Stimulated activated naive CD4-positive, alpha-beta T cell (primary cell): ENCODE data around the gene TUBA1B.
"Not testable (repeated sequence)": the region's sequence is repeated elsewhere in the genome, so short reads cannot be mapped to it uniquely, and the experiment has no call there.

Experiments used
- DNase-seq, 6 experiments: peaks; one replicate each; lab custom pipeline; 2025; lab: John Stamatoyannopoulos, UW

TUBA1B gene

GRCh38 chr12:49131051-49131893 is at the start of gene TUBA1B:
TUBA1B (minus strand) TSS chr12:49131395; CDS start chr12:49131300, 95 bp downstream.
- peak; percentile 82 to 90 (median 87) for DNase-seq

DNA sequence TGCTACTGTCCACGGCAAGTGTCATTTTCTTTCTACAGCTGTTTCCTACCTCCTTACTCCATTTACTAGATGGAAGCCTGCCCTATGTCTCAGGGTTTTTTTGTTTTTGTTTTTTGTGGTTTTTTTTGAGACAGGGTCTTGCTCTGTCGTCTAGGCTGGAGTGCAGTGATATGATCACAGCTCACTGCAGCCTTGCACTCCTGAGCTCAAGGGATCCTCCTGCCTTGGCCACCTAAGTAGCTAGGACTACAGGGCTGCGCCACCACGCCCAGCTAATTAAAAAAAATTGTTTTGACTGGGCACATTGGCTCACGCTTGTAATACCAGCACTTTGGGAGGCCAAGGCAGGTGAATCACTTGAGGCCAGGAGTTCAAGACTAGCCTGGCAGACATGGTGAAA is 43.0 kb upstream of the TUBA1B start:
- no peak for DNase-seq

- DNase-seq = no peak
These were observed 39.7 kb upstream of the TUBA1B start for GRCh38 chr12:49170924-49171323.

- no peak for DNase-seq
These were observed 33.9 kb upstream of the TUBA1B start for GRCh38 chr12:49165114-49165513.

DNA sequence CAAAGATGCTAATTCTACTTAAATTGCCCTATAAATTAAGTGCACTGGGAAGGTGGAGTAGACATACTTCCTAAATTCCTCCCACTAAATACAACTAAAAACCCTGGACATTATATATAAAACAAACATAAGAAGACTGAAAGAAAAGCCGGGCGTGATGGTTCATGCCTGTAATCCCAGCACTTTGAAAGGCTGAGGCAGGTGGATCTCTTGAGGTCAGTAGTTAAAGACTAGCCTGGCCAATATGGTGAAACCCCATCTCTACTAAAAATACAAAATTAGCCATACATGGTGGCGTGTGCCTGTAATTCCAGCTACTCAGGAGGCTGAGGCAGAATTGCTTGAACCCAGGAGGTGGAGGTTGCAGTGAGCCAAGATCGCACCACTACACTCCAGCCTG is 30.7 kb upstream of the TUBA1B start:
- DNase-seq = not testable (repeated sequence)

GRCh38 chr12:49161092-49161795 is 30.0 kb upstream of the TUBA1B start:
- DNase-seq = no peak

- no peak for DNase-seq
These were observed 29.2 kb upstream of the TUBA1B start for GRCh38 chr12:49160399-49160798.

DNA sequence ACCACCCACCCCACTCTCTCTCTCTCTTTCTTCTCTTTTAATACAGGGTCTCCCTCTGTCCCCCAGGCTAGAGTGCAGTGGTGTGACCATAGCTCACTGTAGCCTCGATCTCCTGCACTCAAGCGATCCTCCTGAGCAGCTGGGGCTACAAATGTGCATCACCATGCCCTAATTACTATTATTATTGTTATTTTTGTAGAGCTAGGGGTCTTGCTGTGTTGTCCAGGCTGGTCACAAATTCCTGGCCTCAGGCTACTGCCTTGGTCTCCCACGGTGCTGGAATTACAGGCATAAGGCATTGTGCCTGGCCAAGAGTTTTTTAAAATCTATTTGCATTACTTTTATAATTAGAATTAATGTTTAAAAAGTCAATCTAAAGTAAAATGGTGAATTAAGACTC is 23.0 kb upstream of the TUBA1B start:
- DNase-seq = no peak

- no peak for DNase-seq
These were observed 16.2 kb upstream of the TUBA1B start for GRCh38 chr12:49147384-49147783.

DNA sequence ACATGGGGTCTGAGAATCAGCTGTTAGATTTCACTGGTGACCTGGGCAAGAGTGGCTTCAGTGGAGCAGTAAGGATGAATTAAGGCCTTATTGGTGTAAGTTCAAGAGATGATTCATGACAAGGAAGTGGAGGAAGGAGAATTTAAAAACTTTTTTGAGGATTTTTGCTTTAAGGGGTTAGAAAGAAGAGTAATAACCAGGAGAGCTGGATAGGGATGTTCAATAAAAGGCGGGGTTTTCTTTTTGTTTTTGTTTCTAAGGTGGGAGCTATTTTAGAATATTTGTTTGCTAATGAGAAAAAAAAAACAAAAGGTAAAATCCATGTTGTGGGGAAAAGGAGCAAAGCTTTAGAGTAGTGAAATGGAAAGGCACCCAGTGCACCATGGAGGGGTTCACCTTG is 15.2 kb upstream of the TUBA1B start:
- no peak for DNase-seq

DNA sequence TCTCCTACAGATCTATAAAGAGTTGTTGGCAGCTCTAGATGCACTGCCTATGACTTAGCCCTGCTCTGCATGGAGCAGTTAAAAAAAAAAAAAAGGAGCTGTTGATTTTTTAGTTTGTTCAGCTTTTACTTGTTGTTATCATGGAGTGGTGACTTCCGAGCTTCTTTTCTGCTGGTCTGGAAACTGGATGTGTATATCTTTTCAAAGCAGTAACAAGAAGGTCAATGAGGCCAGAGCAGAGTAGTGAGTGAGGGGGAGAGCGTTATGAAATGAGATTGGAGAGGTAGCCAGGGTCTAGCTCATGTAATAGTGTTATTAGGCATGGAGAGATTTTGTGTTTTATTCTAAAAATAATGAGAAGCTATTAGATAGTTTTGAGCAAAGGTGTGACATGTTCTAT is 13.2 kb upstream of the TUBA1B start:
- no peak for DNase-seq

- DNase-seq = no peak
These were observed 7.8 kb upstream of the TUBA1B start for GRCh38 chr12:49138999-49139398.

GRCh38 chr12:49138587-49138986 is 7.4 kb upstream of the TUBA1B start:
- DNase-seq = no peak

DNA sequence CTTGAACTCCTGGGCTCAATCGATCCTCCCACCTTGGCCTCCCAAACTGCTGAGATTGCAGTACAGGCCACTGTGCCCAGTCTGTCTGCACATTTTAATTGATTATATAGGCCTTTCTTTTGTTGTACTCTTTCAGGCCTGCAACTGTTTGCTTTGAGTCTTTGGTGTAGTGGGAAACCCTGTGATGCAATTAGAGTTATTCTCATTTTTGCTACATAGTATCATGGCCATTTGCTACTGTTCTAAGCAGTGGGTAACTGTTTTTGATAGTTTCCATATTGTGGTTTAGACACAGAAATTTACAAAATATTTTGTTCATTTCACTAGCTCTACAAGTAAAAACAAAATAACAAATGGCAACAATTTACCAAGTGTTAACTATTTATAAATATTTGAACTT is 6.3 kb upstream of the TUBA1B start:
- no peak for DNase-seq

GRCh38 chr12:49136997-49137396 is 5.8 kb upstream of the TUBA1B start:
- DNase-seq = not testable (repeated sequence)

DNA sequence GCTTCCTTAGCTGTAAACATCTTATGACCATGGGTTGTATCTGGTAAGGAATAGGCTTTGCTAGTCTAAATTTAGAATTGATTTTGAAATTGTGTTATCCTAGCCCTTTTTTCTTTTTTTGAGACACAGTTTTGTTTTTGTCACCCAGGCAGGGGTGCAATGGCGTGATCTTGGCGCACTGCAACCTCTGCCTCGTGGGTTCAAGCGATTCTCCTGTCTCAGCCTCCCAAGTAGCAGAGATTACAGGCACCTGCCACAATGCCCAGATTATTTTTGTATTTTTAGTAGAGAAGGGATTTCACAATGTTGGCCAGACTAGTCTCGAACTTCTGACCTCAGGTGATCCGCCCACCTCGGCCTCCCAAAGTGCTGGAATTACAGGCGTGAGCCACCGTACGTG is 2.4 kb upstream of the TUBA1B start:
- no peak for DNase-seq

DNA sequence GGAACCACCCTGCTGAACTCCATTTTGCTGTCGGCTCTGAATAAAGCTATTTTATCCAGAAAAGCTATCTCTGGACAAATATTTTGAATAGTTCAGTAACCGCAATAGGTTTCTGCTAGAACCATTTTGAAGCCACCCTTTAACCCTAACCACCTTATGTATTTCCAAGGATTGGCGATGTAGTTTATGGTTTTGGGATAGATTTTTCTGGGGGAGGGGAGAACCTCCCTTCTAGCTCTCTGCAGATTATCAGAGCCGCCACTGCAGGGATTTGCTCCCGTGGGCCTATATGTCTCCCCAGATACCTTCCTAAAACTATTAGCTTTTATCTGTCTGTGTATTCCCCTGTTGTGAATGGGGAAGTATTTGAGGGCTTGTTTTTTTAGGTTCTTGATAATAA is 1.8 kb upstream of the TUBA1B start:
- DNase-seq = no peak

GRCh38 chr12:49131894-49132461 is 783 bp upstream of the TUBA1B start:
- DNase-seq = no peak

GRCh38 chr12:49130151-49131050 is 794 bp downstream of the TUBA1B start:
- DNase-seq = peak; percentile 90 to 97 (median 93)

DNA sequence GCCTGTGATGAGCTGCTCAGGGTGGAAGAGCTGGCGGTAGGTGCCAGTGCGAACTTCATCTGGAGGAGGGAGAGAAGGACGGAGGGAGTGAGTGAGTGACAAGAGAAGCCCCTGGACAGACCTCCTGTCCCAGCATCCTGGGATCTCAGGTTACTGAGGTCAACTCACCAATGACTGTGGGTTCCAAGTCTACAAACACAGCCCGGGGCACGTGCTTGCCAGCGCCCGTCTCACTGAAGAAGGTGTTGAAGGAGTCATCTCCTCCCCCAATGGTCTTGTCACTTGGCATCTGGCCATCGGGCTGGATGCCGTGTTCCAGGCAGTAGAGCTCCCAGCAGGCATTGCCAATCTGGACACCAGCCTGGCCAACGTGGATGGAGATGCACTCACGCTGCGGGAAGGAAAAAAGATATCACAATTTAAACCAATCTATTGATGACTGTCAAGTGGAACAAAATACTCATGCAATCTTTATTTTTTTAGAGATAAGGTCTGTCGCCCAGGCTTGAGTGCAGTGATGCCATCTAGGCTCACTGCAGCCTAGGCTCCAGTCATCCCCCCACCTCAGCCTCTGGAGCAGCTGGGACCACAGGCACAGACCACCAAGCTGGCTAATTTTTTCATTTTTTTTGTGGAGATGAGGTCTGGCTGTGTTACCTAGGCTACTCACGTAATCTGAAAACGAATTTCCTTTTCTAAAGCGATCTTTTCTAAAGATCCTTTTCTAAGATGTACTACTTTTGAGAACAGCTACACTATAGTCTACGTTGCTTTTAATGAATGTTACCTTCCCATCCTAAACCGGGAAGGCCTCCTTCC is 1.7 kb downstream of the TUBA1B start:
- DNase-seq = peak in 1 of 6 experiments; percentile 22

GRCh38 chr12:49127971-49128370 is 3.2 kb downstream of the TUBA1B start:
- not testable (repeated sequence) for DNase-seq
